ENCODE data around the gene TIFAB. TPM values are rescaled to one million over a fixed set of nuclear protein-coding genes. Genes with fewer than 3 reads are reported as not detected.

Gene TIFAB
- total RNA-seq, 1 donor from 2014 or later = not detected

GRCh38 chr5:135429301-135430134 lies 22.6 kb downstream of the TIFAB start:
- no peak for DNase-seq (ENCODE audit: low spot score)
- no peak for ATAC-seq

- no peak for ATAC-seq
- no peak for DNase-seq (ENCODE audit: low spot score)
Measured at GRCh38 chr5:135428586-135428985, 23.6 kb downstream of the TIFAB start.

GRCh38 chr5:135426102-135427082 lies 25.8 kb downstream of the TIFAB start:
- ATAC-seq (peak; percentile 84), DNase-seq (ENCODE audit: low spot score) (no peak)

GRCh38 chr5:135425641-135426040 lies 26.5 kb downstream of the TIFAB start:
- DNase-seq (ENCODE audit: low spot score) (no peak), ATAC-seq (no peak)

GRCh38 chr5:135423846-135424168 lies 28.3 kb downstream of the TIFAB start:
- no peak for DNase-seq (ENCODE audit: low spot score)
- no peak for ATAC-seq

- ATAC-seq (no peak), DNase-seq (ENCODE audit: low spot score) (no peak)
Measured at GRCh38 chr5:135423146-135423845, 28.9 kb downstream of the TIFAB start.

- no peak for DNase-seq (ENCODE audit: low spot score)
- no peak for ATAC-seq
Measured at GRCh38 chr5:135422419-135422818, 29.7 kb downstream of the TIFAB start.

GRCh38 chr5:135417083-135417482 lies 35.1 kb downstream of the TIFAB start:
- DNase-seq (ENCODE audit: low spot score) = no peak
- no peak for ATAC-seq

- ATAC-seq (no peak), DNase-seq (ENCODE audit: low spot score) (no peak)
Measured at GRCh38 chr5:135405082-135405481, 47.1 kb downstream of the TIFAB start.

- ATAC-seq = no peak
- DNase-seq (ENCODE audit: low spot score) = no peak
Measured at GRCh38 chr5:135402031-135402430, 50.1 kb downstream of the TIFAB start.

GRCh38 chr5:135400866-135401265 lies 51.3 kb downstream of the TIFAB start:
- ATAC-seq (no peak), DNase-seq (ENCODE audit: low spot score) (no peak)

- no peak for DNase-seq (ENCODE audit: low spot score)
- no peak for ATAC-seq
Measured at GRCh38 chr5:135399794-135400542, 52.2 kb downstream of the TIFAB start.

- ATAC-seq (peak; percentile 97), DNase-seq (ENCODE audit: low spot score) (peak; percentile 92)
Measured at GRCh38 chr5:135398855-135399793, 53.0 kb downstream of the TIFAB start, which contains the start of gene MACROH2A1. MACROH2A1 (minus strand) TSS chr5:135399231; CDS start chr5:135389093, 10,138 bp downstream.

- ATAC-seq (peak; percentile 34), DNase-seq (ENCODE audit: low spot score) (peak; percentile 52)
Measured at GRCh38 chr5:135398160-135398854, 53.8 kb downstream of the TIFAB start.
